HepG2 (cell line): ENCODE measurements around the gene NCOA5. TPM values are rescaled to one million over a fixed set of nuclear protein-coding genes. Genes with fewer than 3 reads are reported as not detected.

Source experiments
- BCLAF1 ChIP-seq: fragments of 450-650 bp; IDR thresholded peaks from 2 replicates; pipeline ENCODE4 v1.6.1; 2017; ENCODE audit warnings: mild to moderate bottlenecking
- FLYWCH1 ChIP-seq: sonication (generic); formaldehyde crosslinking; IDR thresholded peaks from 2 replicates; pipeline ENCODE4 v1.8.1; 2023; ENCODE audit warnings: mild to moderate bottlenecking, missing genetic modification reagents
- HCFC1 ChIP-seq: fragments of 150-350 bp; IDR thresholded peaks from 2 replicates; pipeline ENCODE4 v1.6.1; 2014; ENCODE audit warnings: low read depth, low read length
- IRF1 ChIP-seq: sonication (generic); formaldehyde crosslinking; IDR thresholded peaks from 2 replicates; pipeline ENCODE4 v1.4.0; 2020; ENCODE audit warnings: low read depth, mild to moderate bottlenecking, missing genetic modification reagents
- IRF2 ChIP-seq: IDR thresholded peaks from 2 replicates; pipeline ENCODE4 v1.6.1; 2018; ENCODE audit warnings: missing genetic modification reagents, missing compliant biosample characterization
- KLF12 ChIP-seq: sonication (generic); formaldehyde crosslinking; IDR thresholded peaks from 2 replicates; pipeline ENCODE4 v1.4.0; 2020; ENCODE audit warnings: missing genetic modification reagents, borderline replicate concordance
- MNT ChIP-seq: fragments of 450-650 bp; IDR thresholded peaks from 2 replicates; pipeline ENCODE4 v1.6.1; 2016
- REST ChIP-seq, 2 experiments: IDR thresholded peaks; 2 replicates each; pipeline ENCODE4 v1.6.1; 2011 to 2012; ENCODE audit warnings: low read length in 2 of 2, borderline replicate concordance in 1 of 2, low read depth in 1 of 2, mild to moderate bottlenecking in 1 of 2, moderate library complexity in 1 of 2
- RXRB ChIP-seq: IDR thresholded peaks from 2 replicates; pipeline ENCODE4 v1.6.1; 2016; ENCODE audit warnings: borderline replicate concordance, missing genetic modification reagents, missing compliant biosample characterization
- TERF1 ChIP-seq: sonication (generic); formaldehyde crosslinking; IDR thresholded peaks from 2 replicates; pipeline ENCODE4 v1.8.0; 2022; ENCODE audit warnings: mild to moderate bottlenecking, missing genetic modification reagents, moderate library complexity
- ZFAT ChIP-seq: sonication (generic); formaldehyde crosslinking; conservative IDR thresholded peaks from 2 replicates; pipeline ENCODE4 v1.8.1; 2023; ENCODE audit warnings: missing genetic modification reagents, inconsistent platforms
- ZNF101 ChIP-seq: sonication (generic); formaldehyde crosslinking; IDR thresholded peaks from 2 replicates; pipeline ENCODE4 v1.4.0; 2020; ENCODE audit warnings: mild to moderate bottlenecking, low read depth, missing genetic modification reagents, borderline replicate concordance
- ZNF136 ChIP-seq: sonication (generic); formaldehyde crosslinking; IDR thresholded peaks from 2 replicates; pipeline ENCODE4 v1.8.1; 2022; ENCODE audit warnings: low read depth, mild to moderate bottlenecking, moderate library complexity, missing genetic modification reagents
- ZNF264 ChIP-seq: sonication (generic); formaldehyde crosslinking; IDR thresholded peaks from 2 replicates; pipeline ENCODE4 v1.4.0; 2020; ENCODE audit warnings: missing genetic modification reagents
- ZNF83 ChIP-seq: sonication (generic); formaldehyde crosslinking; IDR thresholded peaks from 2 replicates; pipeline ENCODE4 v1.4.0; 2020; ENCODE audit warnings: missing genetic modification reagents, mild to moderate bottlenecking, borderline replicate concordance
- polyA plus RNA-seq, 8 experiments: library from polyadenylated mRNA; depleted of rRNA in 3 of 8; stranded (reverse) in 7 of 8; unstranded in 1 of 8; fragments of >200 nt; fragmentation: Illumina TruSeq in 4 of 8; extraction: Trizol in 4 of 8; gene quantifications; 2 replicates each; pipeline versions ENCODE4 v1.2.1 to v1.2.3, GENCODE V29; 2011 to 2016; ENCODE audit warnings: low read depth in 4 of 8, missing spikeins in 1 of 8, mixed read lengths in 1 of 8; ENCODE audit not compliant: insufficient read depth in 1 of 8
- total RNA-seq, 5 experiments: library from RNA; depleted of rRNA; stranded (reverse); fragments of >200 nt; fragmentation: Illumina TruSeq; extraction: Trizol; gene quantifications; 2 replicates each; pipeline ENCODE4 v1.2.3, GENCODE V29; 2016; ENCODE audit warnings: low read depth in 1 of 5

The NCOA5 gene
- total and polyA plus RNA-seq, 2 of the 13 experiments (the other 11 are each of a cell fraction or from before 2014, with no cell fraction given), result 16.5 to 28.4 TPM

GRCh38 chr20:46089417-46090388 lies at the start of gene NCOA5 (continued):
- TF ChIP-seq REST (IDR thresholded peaks at IDR 0.05; ENCODE audit: borderline replicate concordance in 1 of 2, low read depth in 1 of 2, low read length in 2 of 2), result peak in 1 of 2 experiments; percentile 70; a peak in 1 of 4 replicates
- peak; percentile 74; the same call in 1 of the 2 replicates for TF ChIP-seq ZNF83
- peak; percentile 52; the same call in 1 of the 2 replicates for TF ChIP-seq ZNF264 (CRISPR knock-in tag)
- peak; percentile 70 for TF ChIP-seq HCFC1
- peak; percentile 79 for TF ChIP-seq MNT
- TF ChIP-seq ZFAT (CRISPR knock-in tag), result peak; percentile 89; the same call in 1 of the 2 replicates
- TF ChIP-seq TERF1, result peak; percentile 93
- TF ChIP-seq RXRB, result peak; percentile 82
- TF ChIP-seq FLYWCH1 (CRISPR knock-in tag), result no peak
- peak; percentile 88; the same call in 1 of the 2 replicates for TF ChIP-seq IRF1
- no peak for TF ChIP-seq BCLAF1
- peak; percentile 97 for TF ChIP-seq KLF12
- TF ChIP-seq IRF2 (CRISPR knock-in tag), result peak; percentile 95
- TF ChIP-seq ZNF136 (CRISPR knock-in tag), result 0 out of 2 replicates have a peak, but pooled peaks have one; percentile 57
- TF ChIP-seq ZNF101, result no peak
